ENCODE measurements around the gene ARSB.
"Not testable (repeated sequence)": the region's sequence is repeated elsewhere in the genome, so short reads cannot be mapped to it uniquely, and the experiment has no call there.

Gene ARSB

DNA sequence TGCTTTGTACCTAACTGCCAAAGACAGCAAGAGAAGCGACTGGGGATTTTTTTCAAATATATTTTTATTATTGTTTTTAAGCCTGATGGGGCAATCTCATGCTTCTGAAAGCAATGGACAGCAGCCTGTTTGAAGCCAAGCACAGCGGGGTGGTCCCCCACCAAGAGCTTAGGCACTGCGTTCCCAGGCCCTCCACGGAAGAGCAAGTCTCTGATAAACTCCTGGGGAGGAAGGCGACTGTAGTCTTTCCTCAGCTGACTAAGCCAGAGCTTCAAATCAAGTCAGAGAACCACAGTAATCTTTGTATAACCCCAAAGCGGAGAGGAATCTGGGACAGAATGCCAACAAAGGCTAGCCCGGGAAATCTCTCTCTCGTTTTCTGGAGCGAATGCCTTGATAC, 54.4 kb downstream of the ARSB start:
- DNase-seq: no peak

DNA sequence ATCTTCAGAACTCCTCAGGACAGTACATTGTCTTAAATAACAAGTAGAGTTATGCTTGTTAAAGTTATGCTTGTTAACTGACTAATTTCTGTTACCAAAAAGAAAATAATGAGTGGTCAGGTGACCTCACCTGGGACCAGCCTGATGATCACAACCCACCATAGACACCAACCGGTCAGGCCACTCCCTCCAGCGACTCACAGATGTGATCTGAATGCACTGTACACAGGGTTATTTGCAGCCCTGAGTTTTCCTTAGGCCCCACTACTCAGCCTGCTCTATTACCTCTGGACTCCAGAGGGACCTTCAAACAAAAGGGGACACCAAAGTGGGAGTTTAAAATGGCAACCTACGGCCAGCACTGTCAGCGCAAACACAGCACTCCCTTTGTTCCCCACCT, 55.3 kb downstream of the ARSB start:
- DNase-seq: no peak

- DNase-seq: no peak
Observed at GRCh38 chr5:78927657-78928282, 57.3 kb downstream of the ARSB start.

- DNase-seq: no peak
Observed at GRCh38 chr5:78926252-78926651, 58.9 kb downstream of the ARSB start.

DNA sequence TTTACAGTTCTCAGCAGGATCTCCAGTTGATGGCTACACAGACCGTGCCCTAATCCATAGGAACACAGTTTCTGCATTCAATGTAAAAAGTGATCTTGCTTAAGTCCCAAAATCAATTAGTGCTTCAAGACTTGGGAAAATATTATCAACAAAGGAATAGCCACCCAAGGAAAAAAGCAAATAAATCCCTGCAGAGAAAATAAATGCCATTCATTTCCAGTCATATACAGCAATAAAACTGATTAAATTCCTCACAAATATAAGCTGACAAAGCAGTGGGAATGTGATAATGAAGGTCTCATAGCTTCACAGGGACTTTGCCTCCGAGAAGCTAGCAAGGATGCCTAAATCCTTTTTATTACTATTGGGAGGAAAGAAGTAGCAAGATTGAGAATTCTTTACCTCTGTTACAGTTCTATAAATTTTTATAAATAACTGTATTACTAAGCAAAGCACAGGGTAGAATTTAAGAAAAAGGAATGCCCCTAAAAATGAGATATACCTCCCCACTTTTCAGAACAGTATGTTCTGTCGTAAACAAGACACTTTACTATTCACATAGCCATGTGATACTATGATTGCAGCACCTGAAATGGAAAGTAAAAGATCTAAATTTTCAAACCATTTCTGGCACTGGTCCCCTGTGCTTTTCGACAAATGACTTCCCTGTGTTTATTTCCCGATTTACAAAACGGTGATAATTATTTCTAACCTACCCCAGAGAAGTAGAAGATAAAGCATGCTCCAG, 59.8 kb downstream of the ARSB start:
- no peak for DNase-seq

DNA sequence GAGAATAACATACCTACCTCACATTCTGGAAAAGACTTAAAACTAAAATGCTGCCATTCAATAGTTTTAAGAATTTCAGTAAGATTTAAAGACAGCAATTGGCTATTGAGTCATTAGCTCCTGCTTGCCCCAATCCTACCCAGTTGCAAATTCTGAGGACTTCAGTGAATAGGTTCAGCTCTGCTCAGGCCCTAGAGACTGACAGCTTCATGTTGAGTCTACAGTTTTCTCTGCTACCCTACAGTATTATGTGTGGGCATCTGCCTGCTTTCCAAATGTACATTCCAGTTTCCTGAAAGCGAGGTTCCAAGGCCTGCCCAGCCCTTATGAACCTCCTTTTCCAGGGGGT, 61.5 kb downstream of the ARSB start:
- no peak for DNase-seq

GRCh38 chr5:78922879-78923621, 62.1 kb downstream of the ARSB start:
- no peak for DNase-seq

DNA sequence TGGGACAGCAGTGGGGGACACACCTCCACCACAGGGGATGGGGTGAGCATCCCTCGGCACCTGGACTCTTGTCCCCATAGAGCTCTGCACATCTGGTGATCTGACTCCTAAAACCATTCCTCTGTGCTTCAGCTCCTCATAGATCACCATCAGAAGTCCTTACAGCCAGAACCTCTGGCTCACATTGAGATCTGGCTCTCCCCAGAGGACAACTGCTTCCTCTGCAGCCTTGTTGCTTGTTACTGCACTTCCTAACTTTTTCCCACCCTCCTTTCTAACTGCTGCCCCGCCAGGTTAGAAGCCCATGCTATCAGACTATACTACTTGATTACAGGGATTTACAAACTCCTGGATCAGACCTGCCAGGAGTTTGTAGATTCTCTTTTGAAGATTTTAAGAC, 64.5 kb downstream of the ARSB start:
- DNase-seq: no peak

- DNase-seq: no peak
Observed at GRCh38 chr5:78919796-78920195, 65.3 kb downstream of the ARSB start.

DNA sequence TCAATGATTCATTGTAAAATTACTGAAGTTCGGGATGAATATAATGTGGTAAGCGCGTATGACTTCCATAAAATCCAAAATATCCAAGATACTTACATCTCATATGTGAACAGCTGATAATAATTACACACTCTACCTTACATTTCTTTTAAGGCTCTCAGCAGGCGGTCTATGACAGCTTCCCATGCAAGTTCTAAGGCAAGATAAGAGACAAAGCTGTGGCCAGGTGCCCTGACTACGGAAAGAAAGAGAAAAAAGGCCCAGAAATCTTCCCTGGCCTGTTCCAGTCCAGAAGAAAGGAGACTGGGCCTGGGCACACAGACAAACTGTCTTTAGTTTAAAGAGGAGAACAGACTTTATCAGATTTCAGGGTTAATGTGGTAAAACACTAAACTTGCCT, 69.1 kb downstream of the ARSB start:
- DNase-seq: no peak

GRCh38 chr5:78915170-78915569, 69.9 kb downstream of the ARSB start:
- DNase-seq: no peak

- DNase-seq: no peak
Observed at GRCh38 chr5:78912811-78913210, 72.3 kb downstream of the ARSB start.

- DNase-seq: no peak
Observed at GRCh38 chr5:78912085-78912771, 72.9 kb downstream of the ARSB start.

DNA sequence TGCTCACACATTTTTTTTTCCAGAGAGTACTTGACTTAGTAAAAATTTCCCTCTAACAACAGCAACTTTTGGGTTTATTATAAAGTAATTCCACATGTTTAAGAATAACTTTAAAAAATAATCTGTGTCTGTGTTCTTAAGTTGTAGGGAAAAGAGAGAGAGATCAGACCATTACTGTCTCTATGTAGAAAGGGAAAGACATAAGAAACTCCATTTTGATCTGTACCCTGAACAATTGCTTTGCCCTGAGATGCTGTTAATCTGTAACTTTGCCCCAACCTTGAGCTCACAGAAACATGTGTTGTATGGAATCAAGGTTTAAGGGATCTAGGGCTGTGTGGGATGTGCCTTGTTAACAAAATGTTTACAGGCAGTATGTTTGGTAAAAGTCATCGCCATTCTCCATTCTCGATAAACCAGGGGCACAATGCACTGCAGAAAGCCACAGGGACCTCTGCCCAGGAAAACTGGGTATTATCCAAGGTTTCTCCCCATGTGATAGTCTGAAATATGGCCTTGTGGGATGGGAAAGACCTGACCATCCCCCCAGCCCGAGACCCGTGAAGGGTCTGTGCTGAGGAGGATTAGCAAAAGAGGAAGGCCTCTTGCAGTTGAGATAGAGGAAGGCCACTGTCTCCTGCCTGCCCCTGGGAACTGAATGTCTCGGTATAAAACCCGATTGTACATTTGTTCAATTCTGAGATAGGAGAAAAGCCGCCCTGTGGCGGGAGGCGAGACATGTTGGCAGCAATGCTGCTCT, 75.7 kb downstream of the ARSB start:
- DNase-seq: not testable (repeated sequence)

DNA sequence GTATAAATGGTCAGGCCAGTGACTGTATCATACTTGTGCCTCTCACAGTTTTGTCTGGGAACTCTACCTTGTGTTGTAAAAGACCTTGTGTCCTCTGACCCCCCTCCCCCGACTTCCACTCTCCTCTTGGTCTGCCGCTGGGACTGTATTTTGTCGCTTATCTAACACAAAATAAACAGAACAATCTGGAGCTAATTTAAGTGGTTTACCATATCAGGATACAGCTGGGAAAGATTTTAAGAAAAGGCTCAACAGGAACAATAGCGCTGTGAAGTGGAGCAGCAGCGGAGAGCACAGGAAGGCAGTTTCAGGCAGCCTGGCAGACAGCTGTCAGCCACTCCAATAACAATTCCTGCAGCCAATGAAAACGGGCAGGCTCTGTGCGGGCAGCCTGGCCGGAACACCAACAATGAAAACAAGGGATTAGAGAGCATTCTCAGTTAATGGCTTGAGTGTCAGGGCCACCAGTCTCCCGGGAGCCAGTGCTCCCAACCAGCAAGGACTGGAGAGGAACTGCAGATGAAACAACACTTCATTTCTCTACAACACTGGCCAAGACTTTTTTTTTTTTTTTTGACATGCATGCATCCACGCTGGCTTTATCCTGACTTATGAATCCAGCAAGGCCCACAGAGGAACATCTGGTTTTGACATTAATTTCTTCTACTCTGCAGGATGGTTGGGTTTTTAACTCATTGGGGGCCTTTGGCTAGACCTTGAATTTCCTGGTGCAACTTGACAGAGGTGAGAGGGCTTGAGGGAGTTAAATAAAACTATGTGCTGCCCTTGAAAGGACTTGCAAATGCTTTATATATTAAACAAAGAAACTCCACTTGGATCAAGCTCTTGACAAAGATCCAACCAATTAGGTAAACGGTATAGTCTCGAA, 76.7 kb downstream of the ARSB start:
- DNase-seq: no peak

- DNase-seq: no peak
Observed at GRCh38 chr5:78907255-78907891, 77.7 kb downstream of the ARSB start.

DNA sequence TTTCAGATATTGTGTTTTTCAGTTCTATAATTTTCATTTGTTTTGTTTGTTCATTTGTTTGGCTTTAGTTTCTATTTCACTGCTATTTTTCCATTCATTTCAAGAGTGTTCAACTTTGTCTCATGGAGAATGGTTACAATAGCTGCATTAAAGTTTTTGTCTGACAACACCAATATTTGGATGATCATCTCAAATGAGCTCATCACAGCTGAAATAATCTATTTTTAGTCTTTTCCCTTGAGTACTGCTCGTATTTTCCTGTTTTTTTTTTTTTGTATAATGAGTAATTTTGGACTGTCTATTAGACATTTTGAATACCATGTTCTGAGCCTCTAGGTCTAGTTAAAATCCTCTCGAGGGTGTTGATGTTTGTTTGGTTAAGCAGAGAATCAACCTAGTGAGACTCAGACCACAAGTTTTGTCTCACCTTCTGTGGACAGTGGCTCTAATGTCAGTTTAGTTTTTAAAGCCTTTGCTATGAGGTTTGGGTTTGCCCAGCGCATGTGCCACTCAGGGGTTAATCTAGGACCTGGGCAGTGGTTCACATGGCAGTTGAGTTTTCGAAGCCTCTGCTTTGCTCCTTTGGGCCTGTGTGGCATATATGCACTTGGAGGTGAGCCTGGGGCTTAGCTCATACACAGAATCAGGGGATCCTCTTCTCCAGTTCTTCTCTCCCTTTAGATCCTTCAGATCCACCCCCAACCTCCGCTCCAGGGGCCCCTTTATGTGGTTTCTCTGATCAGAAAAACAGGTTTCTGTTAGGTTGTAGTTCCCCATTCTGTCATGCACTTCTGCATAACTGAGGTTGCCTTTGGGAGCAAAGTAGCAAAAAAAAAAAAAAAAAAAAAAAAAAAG, 79.8 kb downstream of the ARSB start:
- no peak for DNase-seq

- DNase-seq: no peak
Observed at GRCh38 chr5:78903861-78904260, 81.2 kb downstream of the ARSB start.

GRCh38 chr5:78903353-78903752, 81.8 kb downstream of the ARSB start:
- DNase-seq: no peak

DNA sequence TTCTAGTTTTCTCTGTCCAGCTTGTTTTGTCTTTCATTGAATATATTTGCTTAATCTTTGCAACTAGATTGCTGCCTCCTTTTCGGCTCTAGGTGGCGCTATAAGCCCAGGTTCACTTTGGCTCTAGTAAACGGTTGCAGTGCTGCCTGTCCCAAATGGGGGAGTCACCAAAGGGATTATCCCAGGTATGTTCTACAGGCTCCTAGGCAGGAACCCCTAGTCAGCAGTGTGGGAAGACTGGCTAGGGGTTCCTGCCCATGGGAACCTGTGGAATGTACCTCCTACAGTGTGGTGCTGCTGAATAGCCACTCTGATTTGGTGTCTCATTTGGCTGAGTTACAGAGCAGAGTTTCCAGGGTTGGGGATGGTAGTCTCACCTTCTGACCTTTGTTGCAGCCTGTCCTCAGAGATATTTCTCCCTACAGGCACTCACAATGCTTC, 85.2 kb downstream of the ARSB start:
- no peak for DNase-seq
